DND-41 (cell line): ENCODE results near the gene SAMM50.

Experiments
- CTCF ChIP-seq: IDR thresholded peaks from 2 replicates; pipeline ENCODE4 v1.5.1; 2012; ENCODE audit warnings: borderline replicate concordance, low read length, moderate library complexity, mild to moderate bottlenecking; ENCODE audit not compliant: poor library complexity, severe bottlenecking; ENCODE audit errors: extremely low read depth
- EZH2 ChIP-seq: IDR thresholded peaks from 3 replicates; pipeline ENCODE4 v1.6.1; 2012; ENCODE audit warnings: borderline replicate concordance, low read depth, mild to moderate bottlenecking, moderate library complexity, low read length, inconsistent platforms; ENCODE audit not compliant: severe bottlenecking

GRCh38 chr22:44019416-44019815 is 64.2 kb downstream of the SAMM50 start:
- no peak for TF ChIP-seq CTCF
- no peak for TF ChIP-seq EZH2
